Adrenal gland (tissue), 12 donors: ENCODE data around the gene RBKS. TPM values are rescaled to one million over a fixed set of nuclear protein-coding genes. Genes with fewer than 3 reads are reported as not detected.
"Not testable (repeated sequence)": the region's sequence is repeated elsewhere in the genome, so short reads cannot be mapped to it uniquely, and the experiment has no call there.

Source experiments
- DNase-seq, 7 donors: peaks; one replicate each; pipeline ENCODE4 v3.0.0-alpha.2; 2019 to 2020
- H3K27ac ChIP-seq, 5 donors: fragments of 200-600 bp; sonication (generic) in 4 of 5; 1 replicate in 3 of 5; 2 replicates in 2 of 5; pipeline versions ENCODE4 v1.5.1 to v1.8.0; 2016 to 2020; ENCODE audit warnings: mild to moderate bottlenecking in 1 of 5
- H3K27me3 ChIP-seq: fragments of 200-600 bp; 2 replicates; pipeline ENCODE4 v1.8.0; 2021
- H3K36me3 ChIP-seq, 2 donors: fragments of 200-600 bp; replicated peaks in 1 of 2; 1 replicate in 1 of 2; 2 replicates in 1 of 2; pipeline versions ENCODE4 v1.5.1 to v1.8.0; 2018 to 2022
- H3K4me1 ChIP-seq, 2 donors: fragments of 200-600 bp; replicated peaks in 1 of 2; 1 replicate in 1 of 2; 2 replicates in 1 of 2; pipeline versions ENCODE4 v1.5.1 to v1.8.0; 2018 to 2021
- H3K4me3 ChIP-seq, 4 donors: fragments of 200-600 bp; sonication (generic) in 3 of 4; one replicate each; pipeline ENCODE4 v1.5.1; 2016 to 2018
- H3K9me3 ChIP-seq, 3 donors: fragments of 200-600 bp; sonication (generic) in 1 of 3; replicated peaks in 1 of 3; 1 replicate in 2 of 3; 2 replicates in 1 of 3; pipeline versions ENCODE4 v1.5.1 to v1.8.0; 2016 to 2021
- POLR2A ChIP-seq, 2 donors: fragments of 450-650 bp; IDR thresholded peaks; one replicate each; pipeline ENCODE4 v1.6.1; 2017; ENCODE audit warnings: antibody characterized with exemption in 2 of 2, mild to moderate bottlenecking in 2 of 2, moderate library complexity in 1 of 2
- WGBS, 4 donors: extraction: QIAGEN DNeasy Blood & Tissue Kit in 2 of 4; methylation state at CpG; one replicate each; pipeline versions ENCODE4 v1.1.5 to v1.1.7; 2013 to 2017; 5-methylcytosine and 5-hydroxymethylcytosine counted together
- intact Hi-C, 2 donors: fragments of 100-400 bp; cut with DNase I; formaldehyde crosslinking; loops; one replicate each; pipeline versions ENCODE4 v1.14.1 to v1.15.0; 2022 to 2023
- polyA plus RNA-seq, 3 donors: library from polyadenylated mRNA; stranded (reverse); fragments of 200-250 nt in 2 of 3; fragments of 350-450 nt in 1 of 3; fragmentation: Illumina TruSeq in 1 of 3; extraction: RNeasy Lipid Tissue Mini Kit (QIAGEN cat#74804) in 1 of 3; gene quantifications; one replicate each; pipeline ENCODE4 v1.2.3, GENCODE V29; 2013 to 2014
- total RNA-seq, 9 donors: library from RNA; depleted of rRNA in 4 of 9; stranded (reverse); fragments of >200 nt in 4 of 9; fragments of 120-200 nt in 1 of 9; fragmentation: NEBNext Ultra II Directional in 1 of 9; extraction: Animal tissue kit (Norgen Biotek cat#: 25700) in 1 of 9; gene quantifications; one replicate each; pipeline versions ENCODE4 v1.1.0 to v1.2.4, GENCODE V29; 2013 to 2023
- TF ChIP-seq, protein P1 (sequence below), 6 experiments: fragments of 450-650 bp in 4 of 6; fragments of 200-600 bp in 2 of 6; sonication (generic) in 1 of 6; IDR thresholded peaks; 1 replicate in 5 of 6; 2 replicates in 1 of 6; pipeline versions ENCODE4 v1.5.1 to v1.8.0; 2016 to 2021; ENCODE audit warnings: antibody characterized with exemption in 6 of 6, mild to moderate bottlenecking in 2 of 6, moderate library complexity in 1 of 6
- donor health status: healthy with polysubstance abuse.
- donor health status: Bipolar disorder and iron deficiency.
- donor health status: DM: yes; HTN: yes; CAD: no.
- donor health status: DM: no; HTN: no; CAD: no.
- donor health status: DM: no; HTN: no; CAD: no.
- donor health status: DM: yes; HTN: yes; CAD: no.

RBKS gene
- total and polyA plus RNA-seq, 12 donors, result 9.1 to 54.4 (median 20.3) TPM

- H3K27ac ChIP-seq, result no peak overlapping the region
- WGBS, 4 donors, result 89 to 94% (median 92%) methylated on average over 6 of the region's 6 CpGs
- TF ChIP-seq POLR2A (IDR thresholded peaks at IDR 0.05), result no peak
- TF ChIP-seq, protein P1, sequence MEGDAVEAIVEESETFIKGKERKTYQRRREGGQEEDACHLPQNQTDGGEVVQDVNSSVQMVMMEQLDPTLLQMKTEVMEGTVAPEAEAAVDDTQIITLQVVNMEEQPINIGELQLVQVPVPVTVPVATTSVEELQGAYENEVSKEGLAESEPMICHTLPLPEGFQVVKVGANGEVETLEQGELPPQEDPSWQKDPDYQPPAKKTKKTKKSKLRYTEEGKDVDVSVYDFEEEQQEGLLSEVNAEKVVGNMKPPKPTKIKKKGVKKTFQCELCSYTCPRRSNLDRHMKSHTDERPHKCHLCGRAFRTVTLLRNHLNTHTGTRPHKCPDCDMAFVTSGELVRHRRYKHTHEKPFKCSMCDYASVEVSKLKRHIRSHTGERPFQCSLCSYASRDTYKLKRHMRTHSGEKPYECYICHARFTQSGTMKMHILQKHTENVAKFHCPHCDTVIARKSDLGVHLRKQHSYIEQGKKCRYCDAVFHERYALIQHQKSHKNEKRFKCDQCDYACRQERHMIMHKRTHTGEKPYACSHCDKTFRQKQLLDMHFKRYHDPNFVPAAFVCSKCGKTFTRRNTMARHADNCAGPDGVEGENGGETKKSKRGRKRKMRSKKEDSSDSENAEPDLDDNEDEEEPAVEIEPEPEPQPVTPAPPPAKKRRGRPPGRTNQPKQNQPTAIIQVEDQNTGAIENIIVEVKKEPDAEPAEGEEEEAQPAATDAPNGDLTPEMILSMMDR (IDR thresholded peaks at IDR 0.05), result no peak
- intact Hi-C loops, result no loop called here
- H3K9me3 ChIP-seq, result no peaks in the 10 kb centered on the region
- H3K36me3 ChIP-seq, result no peaks in the 10 kb centered on the region
- H3K27me3 ChIP-seq, result no peaks in the 10 kb centered on the region
- no peak for DNase-seq
- H3K4me1 ChIP-seq, result no peaks in the 10 kb centered on the region
- no peak overlapping the region for H3K4me3 ChIP-seq
Observed at GRCh38 chr2:27869763-27870162, 20.4 kb downstream of the RBKS start.

DNA sequence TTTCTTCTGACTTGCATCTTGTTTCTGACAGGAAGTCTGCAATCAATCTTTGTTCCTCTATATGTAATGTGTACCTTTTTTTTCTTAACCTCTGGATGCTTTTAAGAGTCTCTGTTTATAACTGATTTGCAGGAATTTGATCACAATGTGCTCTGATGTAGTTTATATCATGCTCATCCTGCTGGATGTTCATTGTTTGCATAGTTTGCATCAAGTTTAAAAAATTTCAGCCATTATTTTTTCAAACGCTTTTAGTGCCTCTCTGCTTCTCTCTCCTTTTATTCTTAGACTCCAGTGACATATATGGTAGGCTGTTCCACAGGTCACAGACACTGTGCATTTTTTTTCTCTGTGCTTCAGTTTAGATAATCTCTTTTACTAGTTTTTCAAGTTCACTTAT is 23.9 kb downstream of the RBKS start:
- no peak for DNase-seq
- Histone ChIP-seq H3K4me1 (no peaks in the 10 kb centered on the region), H3K36me3 (no peaks in the 10 kb centered on the region), H3K4me3 (no peak overlapping the region), H3K9me3 (no peaks in the 10 kb centered on the region), H3K27me3 (no peaks in the 10 kb centered on the region), H3K27ac (no peak overlapping the region)
- 74 to 84% (median 80%) methylated on average over 1 of the region's 1 CpG for WGBS, 4 donors
- TF ChIP-seq, protein P1 (IDR thresholded peaks at IDR 0.05), result no peak
- no peak for TF ChIP-seq POLR2A (IDR thresholded peaks at IDR 0.05)
- intact Hi-C loops, result no loop called here

- H3K36me3 ChIP-seq, H3K27ac ChIP-seq, H3K4me1 ChIP-seq, DNase-seq, H3K9me3 ChIP-seq, H3K4me3 ChIP-seq, intact Hi-C loops, H3K27me3 ChIP-seq: not testable (repeated sequence)
- WGBS, 4 donors, result 89 to 97% (median 96%) methylated on average over 5 of the region's 5 CpGs
Observed at GRCh38 chr2:27863955-27864354, 26.2 kb downstream of the RBKS start.

DNA sequence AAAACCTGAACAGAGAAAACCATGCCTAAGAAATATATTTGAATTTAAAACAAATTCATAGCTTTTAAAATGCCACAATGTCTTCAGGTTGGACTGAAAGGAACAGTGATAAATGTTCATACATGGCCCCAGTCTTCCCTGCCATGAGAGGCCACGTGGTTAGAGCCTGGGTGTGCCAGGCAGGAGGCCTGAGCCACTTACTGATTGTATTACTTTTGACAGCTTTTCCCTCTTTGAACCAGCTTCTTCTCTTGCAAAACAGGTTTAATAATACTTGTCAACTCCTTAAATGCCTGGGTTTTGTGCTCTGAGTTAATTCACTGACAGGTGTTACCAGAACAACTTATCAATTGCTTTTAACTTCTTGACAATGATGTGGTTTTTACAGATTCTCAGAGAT is 27.0 kb downstream of the RBKS start:
- TF ChIP-seq, protein P1 (IDR thresholded peaks at IDR 0.05), result no peak
- TF ChIP-seq POLR2A (IDR thresholded peaks at IDR 0.05), result no peak
- Histone ChIP-seq H3K36me3 (no peaks in the 10 kb centered on the region), H3K4me3 (no peak overlapping the region), H3K4me1 (no peaks in the 10 kb centered on the region), H3K27ac (no peak overlapping the region), H3K27me3 (no peaks in the 10 kb centered on the region), H3K9me3 (no peaks in the 10 kb centered on the region)
- 63 to 76% (median 70%) methylated on average over 1 of the region's 1 CpG for WGBS, 4 donors
- DNase-seq, result no peak
- intact Hi-C loops, result no loop called here

- intact Hi-C loops, result no loop called here
- peaks cover 0 to 4% (median 0%) of the 10 kb centered on the region in 3 donors for H3K9me3 ChIP-seq
Observed at GRCh38 chr2:27860111-27860510, 30.1 kb downstream of the RBKS start.

More at GRCh38 chr2:27860111-27860510, 30.1 kb downstream of the RBKS start:
- TF ChIP-seq, protein P1 (IDR thresholded peaks at IDR 0.05), result no peak
- TF ChIP-seq POLR2A (IDR thresholded peaks at IDR 0.05), result no peak
- DNase-seq, result no peak
- Histone ChIP-seq H3K4me1 (peaks cover 4 to 15% of the 10 kb centered on the region in 2 donors), H3K27me3 (no peaks in the 10 kb centered on the region), H3K4me3 (no peak overlapping the region), H3K27ac (peak overlapping the region in 1 of 5 donors; percentile 45), H3K36me3 (no peaks in the 10 kb centered on the region)
